Measurements from ENCODE around the gene CATSPER3.

DNA sequence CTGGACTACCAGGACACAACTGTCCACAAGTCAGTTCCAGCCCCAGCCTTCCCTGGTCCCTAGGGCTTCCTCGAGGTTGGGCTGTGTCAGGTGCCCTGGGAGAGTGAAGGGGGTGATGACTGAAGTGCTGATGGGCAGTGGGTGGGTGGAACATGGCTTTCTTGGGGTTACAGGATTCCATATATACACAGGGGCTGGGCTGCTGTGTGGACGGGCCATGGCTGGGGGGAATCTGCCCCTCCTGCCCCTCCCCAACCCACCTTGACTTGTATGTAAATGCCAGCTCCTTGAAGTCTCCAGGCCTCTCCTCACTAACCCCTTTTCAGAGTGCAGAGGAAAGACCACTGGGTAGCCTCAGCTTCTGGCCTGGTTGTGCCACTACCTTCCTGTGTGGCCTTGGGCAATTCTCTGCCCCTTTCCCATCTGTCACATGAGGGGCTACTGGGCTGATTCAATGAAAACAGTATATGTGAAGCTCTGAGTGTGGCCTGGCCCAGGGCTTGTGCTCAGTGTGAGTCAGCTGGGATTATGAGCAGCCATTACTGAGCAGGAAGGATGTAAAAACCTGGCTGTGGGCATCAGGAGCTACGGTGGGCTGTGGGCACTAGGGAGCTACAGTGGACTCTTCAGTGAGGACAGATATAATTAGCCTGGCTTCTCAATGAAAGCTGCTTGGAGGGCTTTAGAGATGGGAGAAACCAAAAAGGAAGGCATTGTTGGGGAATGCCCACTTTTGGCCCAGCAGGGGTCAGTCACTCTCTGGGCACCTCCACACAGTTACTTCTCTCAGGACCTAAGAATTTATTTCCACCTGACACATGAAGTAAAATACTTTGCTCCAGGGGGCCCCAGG, 43.0 kb downstream of the CATSPER3 start:
- TF ChIP-seq, protein P1, sequence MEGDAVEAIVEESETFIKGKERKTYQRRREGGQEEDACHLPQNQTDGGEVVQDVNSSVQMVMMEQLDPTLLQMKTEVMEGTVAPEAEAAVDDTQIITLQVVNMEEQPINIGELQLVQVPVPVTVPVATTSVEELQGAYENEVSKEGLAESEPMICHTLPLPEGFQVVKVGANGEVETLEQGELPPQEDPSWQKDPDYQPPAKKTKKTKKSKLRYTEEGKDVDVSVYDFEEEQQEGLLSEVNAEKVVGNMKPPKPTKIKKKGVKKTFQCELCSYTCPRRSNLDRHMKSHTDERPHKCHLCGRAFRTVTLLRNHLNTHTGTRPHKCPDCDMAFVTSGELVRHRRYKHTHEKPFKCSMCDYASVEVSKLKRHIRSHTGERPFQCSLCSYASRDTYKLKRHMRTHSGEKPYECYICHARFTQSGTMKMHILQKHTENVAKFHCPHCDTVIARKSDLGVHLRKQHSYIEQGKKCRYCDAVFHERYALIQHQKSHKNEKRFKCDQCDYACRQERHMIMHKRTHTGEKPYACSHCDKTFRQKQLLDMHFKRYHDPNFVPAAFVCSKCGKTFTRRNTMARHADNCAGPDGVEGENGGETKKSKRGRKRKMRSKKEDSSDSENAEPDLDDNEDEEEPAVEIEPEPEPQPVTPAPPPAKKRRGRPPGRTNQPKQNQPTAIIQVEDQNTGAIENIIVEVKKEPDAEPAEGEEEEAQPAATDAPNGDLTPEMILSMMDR (IDR thresholded peaks at IDR 0.05) = no peak
- no peak for TF ChIP-seq POLR2A (IDR thresholded peaks at IDR 0.05)
- no peak for TF ChIP-seq POLR2AphosphoS5 (IDR thresholded peaks at IDR 0.05)
